ENCODE data around the gene CMSS1. TPM values are rescaled to one million over a fixed set of nuclear protein-coding genes. Genes with fewer than 3 reads are reported as not detected.

The CMSS1 gene
- total RNA-seq, 1 donor from 2014 or later, result 9.2 TPM

DNA sequence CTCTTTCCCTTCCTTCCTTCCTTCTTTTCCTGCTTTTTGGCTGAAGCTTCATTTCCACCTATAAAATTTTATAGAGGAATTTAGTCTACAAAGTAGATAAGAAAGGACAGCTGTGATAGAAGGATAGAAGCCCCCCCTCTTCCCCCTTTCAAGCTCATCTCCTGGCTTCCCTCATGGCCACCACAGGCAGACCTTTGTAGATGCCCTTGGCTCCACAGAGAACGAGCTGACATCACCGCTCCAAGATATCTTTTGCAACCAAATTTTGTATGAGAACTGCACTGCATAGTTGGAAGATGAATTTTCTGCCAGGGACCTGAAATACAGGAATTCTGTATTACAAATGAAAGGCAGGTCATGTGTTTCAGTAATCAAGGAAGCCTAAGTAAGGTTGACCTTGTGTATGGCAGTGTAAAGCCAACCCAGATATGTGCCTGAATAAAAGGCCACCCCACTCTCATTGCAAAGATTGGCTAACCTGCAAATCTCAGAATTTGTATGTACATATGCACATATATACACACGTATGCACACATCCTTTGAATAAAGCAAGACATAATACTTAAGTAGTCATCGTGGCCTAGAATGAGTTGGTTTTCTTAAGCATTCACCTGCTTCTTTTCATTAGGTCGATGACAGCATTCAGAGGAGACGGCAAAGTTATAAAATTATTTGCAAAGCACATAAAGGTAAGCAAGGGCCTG is 353.7 kb downstream of the CMSS1 start:
- no peak for DNase-seq (ENCODE audit: low spot score in 2 of 2)
- H3K4me1 ChIP-seq, result peaks cover 0 to 21% of the 10 kb centered on the region in 2 donors
- TF ChIP-seq, protein P1, sequence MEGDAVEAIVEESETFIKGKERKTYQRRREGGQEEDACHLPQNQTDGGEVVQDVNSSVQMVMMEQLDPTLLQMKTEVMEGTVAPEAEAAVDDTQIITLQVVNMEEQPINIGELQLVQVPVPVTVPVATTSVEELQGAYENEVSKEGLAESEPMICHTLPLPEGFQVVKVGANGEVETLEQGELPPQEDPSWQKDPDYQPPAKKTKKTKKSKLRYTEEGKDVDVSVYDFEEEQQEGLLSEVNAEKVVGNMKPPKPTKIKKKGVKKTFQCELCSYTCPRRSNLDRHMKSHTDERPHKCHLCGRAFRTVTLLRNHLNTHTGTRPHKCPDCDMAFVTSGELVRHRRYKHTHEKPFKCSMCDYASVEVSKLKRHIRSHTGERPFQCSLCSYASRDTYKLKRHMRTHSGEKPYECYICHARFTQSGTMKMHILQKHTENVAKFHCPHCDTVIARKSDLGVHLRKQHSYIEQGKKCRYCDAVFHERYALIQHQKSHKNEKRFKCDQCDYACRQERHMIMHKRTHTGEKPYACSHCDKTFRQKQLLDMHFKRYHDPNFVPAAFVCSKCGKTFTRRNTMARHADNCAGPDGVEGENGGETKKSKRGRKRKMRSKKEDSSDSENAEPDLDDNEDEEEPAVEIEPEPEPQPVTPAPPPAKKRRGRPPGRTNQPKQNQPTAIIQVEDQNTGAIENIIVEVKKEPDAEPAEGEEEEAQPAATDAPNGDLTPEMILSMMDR (IDR thresholded peaks at IDR 0.05), result no peak
- peaks cover 0 to 14% of the 10 kb centered on the region in 2 donors for H3K36me3 ChIP-seq
- no peaks in the 10 kb centered on the region for H3K27me3 ChIP-seq
- intact Hi-C loops (cut with DNase I), result no loop called here
- H3K4me3 ChIP-seq, result no peak overlapping the region
- H3K27ac ChIP-seq, result no peak overlapping the region
- no peaks in the 10 kb centered on the region for H3K9me3 ChIP-seq

DNA sequence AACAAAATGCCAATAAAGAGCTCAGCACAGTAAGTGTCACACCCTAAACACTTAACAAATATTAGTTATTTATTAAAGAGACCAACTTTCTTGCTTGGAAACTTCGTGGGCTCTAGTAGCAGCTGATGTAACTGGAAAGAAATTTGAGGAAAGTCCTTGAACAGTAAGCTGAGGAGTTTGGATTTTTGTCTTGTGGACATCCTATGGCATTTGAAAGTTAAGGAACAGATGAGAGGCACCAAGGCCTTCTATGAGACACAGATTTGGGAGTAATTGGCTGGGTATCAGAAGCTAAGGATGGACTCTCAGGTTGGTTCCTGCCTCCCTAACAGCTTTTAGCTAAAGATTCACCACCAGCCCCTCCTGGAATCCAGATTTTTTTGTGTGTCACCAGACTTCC is 356.3 kb downstream of the CMSS1 start:
- Histone ChIP-seq H3K9me3 (no peaks in the 10 kb centered on the region), H3K4me3 (no peak overlapping the region), H3K36me3 (peaks cover 0 to 33% of the 10 kb centered on the region in 2 donors), H3K27ac (no peak overlapping the region), H3K4me1 (peaks cover 0 to 7% of the 10 kb centered on the region in 2 donors), H3K27me3 (no peaks in the 10 kb centered on the region)
- intact Hi-C loops (cut with DNase I), result no loop called here
- DNase-seq (ENCODE audit: low spot score in 2 of 2), result no peak
- TF ChIP-seq, protein P1 (IDR thresholded peaks at IDR 0.05), result no peak

DNA sequence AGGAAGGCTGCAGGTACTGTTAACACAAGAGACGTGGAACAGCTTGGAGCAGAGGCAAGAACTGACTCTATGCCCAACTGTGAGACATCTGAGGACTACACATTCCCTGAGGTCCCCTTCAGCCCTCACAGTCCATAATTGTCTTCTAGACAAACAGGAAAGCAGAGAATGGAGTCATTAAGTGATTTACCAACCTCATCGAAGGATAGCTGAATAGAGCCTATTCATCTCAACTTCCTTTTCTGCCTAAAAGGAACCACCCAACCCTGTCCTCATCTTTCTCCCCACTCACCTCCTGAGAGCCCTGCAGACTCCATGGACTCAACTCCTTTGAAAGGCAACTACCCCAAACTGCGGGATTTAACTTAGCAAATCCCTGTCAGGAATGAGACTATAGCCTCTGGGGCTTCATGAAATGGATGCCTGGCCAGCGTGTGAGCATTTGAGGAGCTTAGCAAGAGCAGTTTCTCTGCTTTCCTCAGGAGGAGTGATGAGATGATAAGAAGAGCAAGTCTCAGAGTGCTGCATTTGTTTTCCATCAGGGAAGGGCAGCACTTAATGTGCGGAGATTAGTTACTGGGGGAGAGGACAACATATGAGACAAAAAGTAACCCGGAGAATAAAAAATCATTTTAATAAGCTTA is 358.1 kb downstream of the CMSS1 start:
- H3K36me3 ChIP-seq, result peaks cover 0 to 41% of the 10 kb centered on the region in 2 donors
- intact Hi-C loops (cut with DNase I), result no loop called here
- TF ChIP-seq, protein P1 (IDR thresholded peaks at IDR 0.05), result no peak

DNA sequence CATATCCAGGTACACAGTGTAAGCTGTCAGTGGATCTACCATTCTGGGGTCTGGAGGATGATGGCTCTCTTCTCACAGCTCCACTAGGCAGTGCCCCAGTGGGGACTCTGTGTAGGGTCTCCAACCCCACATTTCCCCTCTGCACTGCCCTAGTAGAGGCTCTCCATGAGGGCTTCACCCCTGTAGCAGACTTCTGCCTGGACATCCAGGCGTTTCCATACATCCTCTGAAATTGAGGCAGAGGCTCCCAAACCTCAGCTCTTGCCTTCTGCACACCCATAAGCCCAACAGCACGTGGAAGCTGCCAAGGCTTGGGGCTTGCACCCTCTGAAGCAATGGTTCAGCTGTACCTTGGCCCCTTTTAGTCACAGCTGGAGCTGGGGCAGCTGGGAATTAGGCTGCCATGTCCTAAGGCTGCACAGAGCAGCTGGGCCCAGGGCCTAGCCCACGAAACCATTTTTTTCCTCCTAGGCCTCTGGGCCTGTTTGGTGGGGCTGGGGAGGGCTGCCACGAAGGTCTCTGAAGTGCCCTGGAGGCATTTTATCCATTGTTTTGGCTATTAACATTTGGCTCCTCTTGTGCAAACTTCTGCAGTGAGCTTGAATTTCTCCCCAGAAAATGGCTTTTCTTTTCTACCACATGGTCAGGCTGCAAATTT is 362.2 kb downstream of the CMSS1 start:
- no peak overlapping the region for H3K27ac ChIP-seq
- TF ChIP-seq, protein P1 (IDR thresholded peaks at IDR 0.05), result no peak

More for the DNA sequence above, 358.1 kb downstream of the CMSS1 start:
- no peaks in the 10 kb centered on the region for H3K27me3 ChIP-seq
- H3K9me3 ChIP-seq, result peaks cover 0 to 6% of the 10 kb centered on the region in 2 donors
- H3K27ac ChIP-seq, result no peak overlapping the region
- no peak overlapping the region for H3K4me3 ChIP-seq
- H3K4me1 ChIP-seq, result no peaks in the 10 kb centered on the region
- DNase-seq (ENCODE audit: low spot score in 2 of 2), result no peak

DNA sequence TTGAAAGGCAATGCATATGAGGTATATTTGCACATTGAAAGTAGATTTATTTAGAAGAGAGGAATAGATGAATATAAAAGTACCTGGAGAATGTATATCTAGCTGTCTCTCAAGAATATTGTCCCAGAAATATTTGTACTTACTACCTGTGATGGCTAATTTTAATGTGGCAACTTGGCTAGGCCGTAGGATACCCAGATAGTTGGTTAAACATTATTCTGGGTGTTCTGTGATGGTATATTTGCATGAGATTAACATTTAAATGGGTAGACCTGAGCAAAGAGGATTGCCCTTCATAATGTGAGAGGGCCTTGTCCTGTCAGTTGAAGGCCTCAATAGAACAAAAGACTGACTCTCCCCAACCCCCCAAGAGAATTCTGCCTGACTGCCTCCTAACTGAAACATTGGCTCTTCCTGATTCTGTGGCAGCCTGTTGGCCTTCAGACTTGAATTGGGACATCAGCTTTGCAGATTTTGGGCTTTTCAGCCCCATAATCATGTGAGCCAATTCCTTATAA is 366.0 kb downstream of the CMSS1 start:
- TF ChIP-seq, protein P1 (IDR thresholded peaks at IDR 0.05), result no peak
- no peak for DNase-seq (ENCODE audit: low spot score in 2 of 2)
- H3K4me1 ChIP-seq, result peaks cover 0 to 7% of the 10 kb centered on the region in 2 donors
- intact Hi-C loops (cut with DNase I), result no loop called here
- no peak overlapping the region for H3K4me3 ChIP-seq
- no peaks in the 10 kb centered on the region for H3K27me3 ChIP-seq
- H3K9me3 ChIP-seq, result peaks cover 0 to 6% of the 10 kb centered on the region in 2 donors
- H3K36me3 ChIP-seq, result peaks cover 0 to 11% of the 10 kb centered on the region in 2 donors
- H3K27ac ChIP-seq, result no peak overlapping the region

More for the DNA sequence above, 362.2 kb downstream of the CMSS1 start:
- H3K36me3 ChIP-seq, result peaks cover 0 to 27% of the 10 kb centered on the region in 2 donors
- H3K9me3 ChIP-seq, result peaks cover 0 to 6% of the 10 kb centered on the region in 2 donors
- no peak overlapping the region for H3K4me3 ChIP-seq
- intact Hi-C loops (cut with DNase I), result no loop called here
- no peaks in the 10 kb centered on the region for H3K4me1 ChIP-seq
- H3K27me3 ChIP-seq, result no peaks in the 10 kb centered on the region
- no peak for DNase-seq (ENCODE audit: low spot score in 2 of 2)

Data from ascending aorta (tissue), 2 donors.